Lower leg skin (tissue), 3 donors: ENCODE results near the gene CASS4.

Experiments
- CTCF ChIP-seq, 3 donors: fragments of 450-650 bp; IDR thresholded peaks; one replicate each; pipeline ENCODE4 v1.5.1; 2016; ENCODE audit warnings: antibody characterized with exemption in 3 of 3, mild to moderate bottlenecking in 3 of 3, moderate library complexity in 2 of 3
- POLR2A ChIP-seq, 2 donors: fragments of 450-650 bp; IDR thresholded peaks; one replicate each; pipeline ENCODE4 v1.6.1; 2016 to 2017; ENCODE audit warnings: antibody characterized with exemption in 2 of 2, mild to moderate bottlenecking in 1 of 2, moderate library complexity in 1 of 2

GRCh38 chr20:56411759-56412472, at the start of gene CASS4:
- no peak for TF ChIP-seq POLR2A (IDR thresholded peaks at IDR 0.05)
- TF ChIP-seq CTCF (IDR thresholded peaks at IDR 0.05): no peak
